Epithelial cell of esophagus (primary cell): ENCODE results near the gene GFRA1.

Experiments used
- DNase-seq: peaks from one replicate; pipeline ENCODE4 v3.0.0; 2010; ENCODE audit warnings: low read depth
- H3K4me3 ChIP-seq: 2 replicates; pipeline ENCODE4 v1.5.1; 2011; ENCODE audit warnings: mild to moderate bottlenecking, low read length, control low read depth
- CTCF ChIP-seq: IDR thresholded peaks from 2 replicates; pipeline ENCODE4 v1.5.1; 2011; ENCODE audit warnings: low read depth, mild to moderate bottlenecking, low read length, control low read depth, inconsistent platforms; ENCODE audit not compliant: insufficient read depth; ENCODE audit errors: missing control alignments

The GFRA1 gene

GRCh38 chr10:116063107-116063506 is 209.9 kb downstream of the GFRA1 start:
- no peak overlapping the region for H3K4me3 ChIP-seq
- no peak for TF ChIP-seq CTCF
- DNase-seq = no peak

- no peak for DNase-seq
- no peak for TF ChIP-seq CTCF
- H3K4me3 ChIP-seq = no peak overlapping the region
Measured at GRCh38 chr10:116060864-116061263, 212.1 kb downstream of the GFRA1 start.

GRCh38 chr10:116059320-116059719 is 213.7 kb downstream of the GFRA1 start:
- no peak overlapping the region for H3K4me3 ChIP-seq
- DNase-seq = no peak
- no peak for TF ChIP-seq CTCF

GRCh38 chr10:116056445-116057293 is 216.3 kb downstream of the GFRA1 start:
- DNase-seq = no peak
- H3K4me3 ChIP-seq = no peak overlapping the region
- TF ChIP-seq CTCF = no peak

GRCh38 chr10:116055917-116056252 is 217.1 kb downstream of the GFRA1 start:
- no peak for TF ChIP-seq CTCF
- no peak for DNase-seq

GRCh38 chr10:116055252-116055916 is 217.6 kb downstream of the GFRA1 start:
- H3K4me3 ChIP-seq = no peak overlapping the region
- no peak for TF ChIP-seq CTCF
- no peak for DNase-seq

More at GRCh38 chr10:116055917-116056252, 217.1 kb downstream of the GFRA1 start:
- H3K4me3 ChIP-seq = no peak overlapping the region
